Stimulated activated CD4-positive, alpha-beta T cell treated with anti-CD3 and anti-CD28 coated beads, Interleukin-15, amount 100 ng/mL, for 1 hour (primary cell): ENCODE data around the gene ARHGEF28.

Source experiments
- DNase-seq, 2 donors: peaks; one replicate each; pipeline ENCODE4 v3.0.0-alpha.2; 2020; ENCODE audit warnings: low read depth in 1 of 2, low spot score in 1 of 2

Gene ARHGEF28

DNA sequence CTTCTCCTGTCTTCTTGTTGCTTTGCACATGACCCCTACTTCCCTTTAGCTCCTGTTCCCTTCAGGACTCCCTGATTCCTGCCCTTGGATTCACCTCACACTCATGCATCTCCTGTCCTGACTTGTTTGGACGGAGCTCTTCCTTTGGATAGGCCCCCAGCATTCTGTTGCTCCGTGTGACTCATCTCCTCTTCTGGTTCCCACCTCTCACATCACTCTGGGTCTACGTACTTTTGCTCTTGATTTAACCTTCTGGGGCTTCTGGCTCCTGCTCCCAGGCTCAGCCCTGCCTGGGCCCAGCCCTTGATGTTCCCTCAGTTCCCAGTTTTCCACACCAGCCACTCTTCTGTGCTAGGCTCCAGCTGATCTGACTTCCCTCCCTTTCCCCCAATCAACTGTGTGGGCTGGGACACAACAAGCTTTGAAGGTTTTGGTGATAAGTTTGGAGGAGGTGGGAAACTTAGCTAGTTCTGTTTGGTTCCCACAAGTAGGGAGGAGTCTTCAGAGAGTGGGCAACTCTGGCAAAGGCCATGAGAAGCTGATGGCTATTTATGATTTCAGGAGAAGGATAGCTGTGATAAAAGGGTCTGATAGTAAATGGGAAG lies 331.5 kb downstream of the ARHGEF28 start:
- DNase-seq = no peak

DNA sequence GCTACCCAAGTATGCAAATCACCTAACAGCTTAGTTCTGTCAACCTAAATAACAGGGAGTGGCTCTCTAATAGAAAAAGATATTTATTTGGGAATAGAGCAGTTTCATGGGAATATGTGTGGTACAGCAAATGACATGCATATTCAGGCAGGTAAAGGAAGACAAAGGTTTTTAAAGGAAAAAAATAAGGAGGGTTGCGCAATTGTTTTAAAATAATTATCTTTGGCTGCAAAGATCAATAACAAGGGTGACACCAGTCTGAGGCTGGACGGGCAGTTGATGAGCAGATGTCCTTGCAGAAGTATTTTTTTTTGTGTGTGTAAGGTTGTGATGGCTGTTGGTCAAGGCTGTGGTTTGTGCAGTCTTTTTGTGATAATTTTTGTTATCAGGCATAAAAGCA lies 332.0 kb downstream of the ARHGEF28 start:
- DNase-seq = no peak

DNA sequence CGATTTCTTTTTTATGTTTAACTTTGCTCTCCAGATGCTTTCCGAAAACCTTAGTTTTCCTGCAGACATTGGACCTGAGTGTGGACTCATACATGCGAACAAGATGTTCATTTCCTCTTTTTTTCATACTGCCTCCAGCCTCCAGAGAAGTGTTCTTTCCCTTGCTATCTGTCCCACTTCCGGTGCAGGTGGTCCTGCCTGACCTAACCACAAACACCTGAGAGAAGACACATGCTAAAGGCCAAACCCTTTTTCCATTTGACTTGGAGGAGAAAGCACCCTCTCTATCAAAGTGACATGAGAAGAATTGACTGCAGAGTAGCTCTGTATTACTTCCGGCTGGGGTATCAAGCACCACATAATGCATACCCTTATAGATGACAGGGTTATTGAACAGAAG lies 334.0 kb downstream of the ARHGEF28 start:
- no peak for DNase-seq

DNA sequence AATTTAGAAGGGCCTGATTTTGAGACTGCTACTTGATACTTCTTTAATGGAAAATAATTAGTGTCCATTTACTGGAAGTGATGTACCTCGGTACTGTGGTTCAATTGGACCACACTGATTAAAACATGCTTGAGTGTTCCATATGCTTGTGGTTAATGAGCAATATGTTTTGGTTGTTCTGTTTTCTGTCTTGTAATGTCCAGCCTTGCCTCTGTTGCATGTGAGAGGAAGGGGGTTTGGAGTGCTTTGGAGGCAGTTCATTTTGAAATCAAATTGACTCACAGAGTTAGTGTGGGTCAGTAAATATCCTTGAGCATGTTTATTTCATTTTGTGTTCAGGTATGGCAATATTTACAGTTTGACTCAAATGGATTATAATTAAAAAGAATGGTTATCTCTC lies 334.4 kb downstream of the ARHGEF28 start:
- no peak for DNase-seq

DNA sequence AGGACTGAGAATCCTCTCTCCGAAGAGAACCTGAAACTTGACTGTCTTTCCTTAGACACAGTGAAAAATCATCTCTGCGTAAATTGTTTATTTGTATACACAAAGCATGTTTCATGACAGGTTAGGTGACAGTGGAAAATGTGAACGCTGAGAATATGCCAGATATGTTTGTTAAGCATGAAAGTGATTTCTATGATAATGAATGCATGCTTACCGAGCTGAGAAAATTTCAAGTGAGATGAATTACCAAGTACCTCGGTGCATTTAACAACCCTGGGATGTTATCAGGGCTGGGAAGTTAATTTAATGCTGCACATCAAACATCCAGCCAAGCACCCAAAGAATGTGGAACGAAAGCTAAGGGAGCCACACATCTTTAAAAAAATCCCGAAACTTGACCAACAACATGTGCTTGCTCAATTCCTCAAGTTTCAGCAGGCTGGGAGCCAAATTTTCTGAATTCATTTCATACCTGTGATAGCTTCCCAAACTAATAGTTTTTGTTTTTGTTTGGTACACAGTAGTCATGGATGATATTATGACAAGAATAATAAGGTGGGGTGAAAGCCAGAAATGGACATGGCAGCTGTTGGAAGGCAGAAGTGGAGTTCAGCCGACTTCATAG lies 336.9 kb downstream of the ARHGEF28 start:
- DNase-seq = no peak

DNA sequence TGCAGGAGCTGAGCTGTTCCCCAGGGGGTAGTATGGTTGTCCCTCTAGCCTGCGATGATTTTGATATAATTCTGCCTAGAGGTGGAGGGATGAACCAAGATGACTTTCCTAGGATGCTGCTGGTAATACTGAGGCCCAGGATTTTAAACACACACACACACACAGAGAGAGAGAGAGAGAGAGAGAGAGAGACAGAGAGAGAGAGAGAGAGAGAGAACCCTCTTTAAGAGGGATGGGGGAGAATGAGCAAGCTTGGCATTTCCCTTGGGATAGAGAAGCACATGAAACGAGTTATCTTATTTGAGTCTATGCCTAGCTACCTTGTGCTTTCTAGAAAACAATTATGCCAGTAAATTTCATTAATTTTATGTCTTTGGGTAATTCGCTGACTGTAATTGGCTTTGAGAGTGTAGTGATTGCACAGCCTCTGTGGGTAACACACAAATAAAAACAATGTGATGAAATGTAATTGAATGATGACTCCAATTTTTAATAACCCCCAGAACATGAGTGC lies 338.4 kb downstream of the ARHGEF28 start:
- DNase-seq = no peak

DNA sequence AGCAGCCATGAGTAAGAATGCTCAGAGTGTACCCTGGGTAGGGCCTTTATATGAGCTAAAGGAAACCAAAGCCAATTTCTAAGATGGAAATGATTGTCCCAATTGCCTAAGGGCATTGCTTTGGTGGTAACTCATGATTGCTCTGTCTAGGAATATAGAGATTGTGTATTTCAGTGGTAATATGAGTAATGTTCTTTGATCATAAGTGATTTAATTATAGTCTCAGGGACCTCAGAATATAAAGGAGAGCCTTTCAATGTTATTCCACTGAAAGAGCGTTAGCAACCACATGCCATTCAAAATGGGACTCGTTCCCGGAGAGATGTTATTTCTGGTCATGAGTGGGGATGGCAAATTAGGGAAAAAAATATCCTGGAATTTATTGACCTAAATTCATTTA lies 340.5 kb downstream of the ARHGEF28 start:
- DNase-seq = no peak

DNA sequence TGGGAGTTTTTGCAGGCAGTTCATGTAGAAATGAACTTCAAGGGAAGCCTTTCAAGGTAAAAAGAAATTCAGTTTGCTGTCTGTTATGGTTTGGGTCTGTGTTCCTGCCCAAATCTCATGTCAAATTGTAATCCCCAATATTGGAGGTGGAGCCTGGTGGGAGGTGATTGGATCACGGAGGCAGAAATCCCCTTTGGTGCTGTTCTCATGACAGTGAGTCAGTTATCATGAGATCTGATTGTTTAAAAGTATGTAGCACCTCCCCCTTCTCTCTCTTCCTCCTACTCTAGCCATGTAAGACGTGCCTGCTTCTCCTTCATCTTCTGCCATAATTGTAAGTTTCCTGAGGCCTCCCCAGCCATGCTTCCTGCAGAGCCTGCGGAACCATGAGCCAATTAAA lies 341.4 kb downstream of the ARHGEF28 start:
- no peak for DNase-seq

DNA sequence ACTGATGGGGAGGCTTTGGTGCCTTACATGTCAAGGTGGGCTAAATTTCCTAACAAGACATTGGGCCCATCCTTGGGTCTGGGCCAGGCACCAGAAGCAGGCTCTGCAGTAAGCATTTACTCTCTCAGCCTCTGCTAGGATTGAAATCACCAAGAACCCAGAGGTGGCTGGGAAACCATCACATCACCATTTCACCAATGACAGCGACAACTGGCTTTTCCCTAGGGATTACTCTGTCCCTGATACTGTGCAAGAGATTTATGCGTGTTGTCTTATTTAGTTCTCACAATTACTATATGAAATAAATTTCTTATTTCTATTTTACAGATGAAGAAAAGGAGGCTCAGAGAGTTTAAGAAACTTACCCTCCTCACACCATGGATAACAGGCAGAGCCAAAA lies 342.2 kb downstream of the ARHGEF28 start:
- DNase-seq = no peak

DNA sequence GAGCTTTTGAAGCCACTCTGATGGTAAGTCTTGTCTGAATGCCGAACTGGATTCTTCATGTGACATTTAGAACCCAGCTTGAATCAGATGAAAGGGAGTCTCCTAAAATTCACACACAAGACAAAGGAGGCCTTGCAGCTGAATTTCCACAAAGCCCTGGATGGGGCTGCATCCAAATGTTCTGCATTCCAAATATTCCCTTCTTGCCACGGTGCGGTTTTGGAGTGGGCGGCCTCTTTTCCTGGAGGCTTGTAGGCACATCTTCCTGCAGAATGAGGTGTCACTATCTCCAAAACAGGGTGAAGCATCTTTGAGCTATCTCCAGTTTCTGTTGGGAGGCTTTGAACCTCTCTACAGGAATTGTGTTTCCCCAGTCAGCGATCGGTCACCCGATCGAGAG lies 342.7 kb downstream of the ARHGEF28 start:
- DNase-seq = no peak

DNA sequence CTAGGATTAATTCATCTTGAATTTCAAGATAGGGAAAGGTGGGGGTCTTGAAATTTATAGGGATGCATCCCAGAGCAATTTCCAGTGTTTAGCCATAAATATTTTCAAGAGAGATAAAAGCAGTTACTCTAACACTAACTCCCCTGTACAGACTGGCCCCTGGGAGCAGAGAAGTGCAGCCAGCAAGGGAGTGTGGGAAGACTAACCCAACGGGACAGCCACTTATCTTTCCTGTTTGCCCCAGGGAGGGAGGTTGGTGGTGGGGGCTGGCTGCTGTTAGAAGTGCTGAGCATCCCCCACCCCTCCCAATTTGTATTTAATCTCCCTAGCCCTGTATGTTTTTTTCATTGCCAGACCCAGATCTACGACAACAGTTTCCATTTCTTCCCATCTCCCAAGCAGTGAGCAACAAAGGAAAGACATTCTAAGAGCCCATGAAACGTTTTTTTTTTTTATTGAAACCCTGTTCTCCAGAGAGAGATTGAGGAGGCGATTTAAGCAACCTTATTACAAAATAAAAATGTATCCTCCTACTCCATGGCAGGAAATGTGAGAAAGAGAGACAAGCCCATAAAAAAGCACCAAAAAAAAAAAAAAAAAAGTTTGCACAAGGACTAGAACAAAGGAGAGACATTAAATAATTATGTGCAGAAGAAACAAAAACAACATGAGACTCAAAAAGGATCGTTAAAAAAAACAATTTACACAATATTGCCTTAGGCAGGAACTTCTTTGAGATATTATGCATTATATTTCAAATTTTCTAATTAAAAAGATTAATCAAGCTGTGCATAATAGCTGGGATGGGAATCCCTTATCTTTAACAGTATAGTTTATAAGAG lies 343.4 kb downstream of the ARHGEF28 start:
- no peak for DNase-seq

DNA sequence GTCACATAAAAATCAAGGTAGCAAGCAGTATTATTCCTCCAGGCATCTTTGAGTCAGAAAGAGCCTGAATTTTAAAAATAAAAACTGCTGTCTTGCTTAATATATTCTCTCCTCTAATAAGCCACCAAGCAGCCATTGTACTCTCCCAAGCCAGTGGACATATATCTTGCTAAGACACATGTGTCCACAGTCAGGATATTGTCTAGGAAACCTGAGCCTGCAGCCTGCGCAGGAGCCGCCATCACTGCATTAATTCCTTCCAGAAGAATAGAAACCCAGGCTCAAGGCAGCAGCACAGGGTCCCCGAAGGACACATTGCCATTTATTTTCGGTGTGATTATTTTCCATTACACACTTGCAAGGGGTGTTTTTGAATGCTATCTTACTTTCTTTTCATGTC lies 345.3 kb downstream of the ARHGEF28 start:
- no peak for DNase-seq

DNA sequence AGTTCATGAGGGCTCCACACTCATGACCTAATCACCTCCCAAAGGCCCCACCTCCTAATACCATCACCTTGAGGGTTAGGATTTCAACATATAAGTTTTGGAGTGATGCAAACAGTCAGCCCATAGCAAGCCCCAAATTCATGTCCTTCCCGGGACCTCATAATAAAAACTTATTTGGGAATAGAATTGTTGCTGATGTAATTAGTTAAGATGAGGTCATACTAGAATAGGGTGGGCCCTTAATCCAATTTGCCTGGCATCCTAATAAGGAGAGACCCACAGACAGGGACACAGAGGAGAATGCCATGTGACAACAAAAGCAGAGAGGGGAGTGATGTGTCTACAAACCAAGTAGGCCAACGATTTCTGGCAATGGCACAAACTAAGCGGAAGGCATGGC lies 347.1 kb downstream of the ARHGEF28 start:
- DNase-seq = no peak

DNA sequence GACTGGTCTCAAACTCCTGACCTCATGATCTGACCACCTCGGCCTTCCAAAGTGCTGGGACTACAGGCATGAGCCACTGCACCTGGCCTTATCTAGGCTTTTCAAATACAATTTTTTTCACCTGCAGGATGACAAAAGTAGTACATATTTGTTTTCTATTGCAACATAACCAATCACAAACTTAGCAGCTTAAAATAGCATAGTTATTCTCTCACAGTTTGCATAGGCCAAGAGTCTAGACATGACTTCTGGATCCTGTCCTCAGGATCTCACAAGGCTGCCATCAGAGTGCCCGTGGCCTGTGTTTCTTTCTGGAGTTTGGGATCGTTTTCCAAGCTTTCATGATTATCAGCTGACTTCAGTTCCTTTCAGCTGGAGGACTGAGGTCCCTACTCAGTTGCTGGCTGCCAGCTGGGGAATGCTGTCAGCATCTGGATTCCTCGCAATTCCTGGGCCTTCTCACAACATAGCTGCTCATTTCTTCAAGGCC lies 348.9 kb downstream of the ARHGEF28 start:
- DNase-seq = no peak

DNA sequence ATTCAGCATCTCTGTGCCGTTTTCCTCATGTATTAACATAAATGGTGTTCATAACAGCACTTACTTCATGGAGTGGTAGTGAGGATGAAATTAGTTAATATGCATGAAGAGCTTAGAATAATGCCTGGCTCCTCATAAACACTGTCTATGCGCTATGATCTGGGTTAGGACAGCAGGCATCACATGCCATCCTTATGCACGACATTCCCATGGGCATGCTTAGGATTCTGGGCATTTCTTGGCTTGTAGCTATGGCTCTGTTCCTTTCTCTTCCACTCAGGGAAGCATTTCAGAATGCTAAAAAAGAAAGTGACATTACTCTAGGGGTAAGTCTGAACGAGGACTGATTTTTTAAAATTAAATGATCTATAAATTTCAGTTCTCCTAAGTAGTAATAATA lies 349.8 kb downstream of the ARHGEF28 start:
- DNase-seq = no peak

DNA sequence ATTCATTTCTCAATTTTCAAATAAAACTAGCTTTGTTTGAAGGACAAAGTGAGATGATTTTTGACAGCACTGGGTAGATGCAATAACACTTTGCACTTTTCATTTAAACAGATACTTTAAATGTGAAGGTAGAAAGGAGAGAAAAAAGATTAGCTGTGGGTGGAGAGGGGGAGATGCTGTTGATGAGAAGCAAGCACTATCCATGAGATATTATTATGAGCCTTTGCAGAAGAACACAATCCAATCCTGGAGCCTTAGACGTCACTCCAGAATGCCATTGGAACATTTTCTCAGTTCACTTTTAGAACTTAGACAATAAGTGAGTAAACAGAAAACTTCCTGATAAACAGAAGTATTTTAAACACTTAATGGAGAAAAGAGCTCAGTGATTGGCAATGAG lies 351.1 kb downstream of the ARHGEF28 start:
- no peak for DNase-seq

DNA sequence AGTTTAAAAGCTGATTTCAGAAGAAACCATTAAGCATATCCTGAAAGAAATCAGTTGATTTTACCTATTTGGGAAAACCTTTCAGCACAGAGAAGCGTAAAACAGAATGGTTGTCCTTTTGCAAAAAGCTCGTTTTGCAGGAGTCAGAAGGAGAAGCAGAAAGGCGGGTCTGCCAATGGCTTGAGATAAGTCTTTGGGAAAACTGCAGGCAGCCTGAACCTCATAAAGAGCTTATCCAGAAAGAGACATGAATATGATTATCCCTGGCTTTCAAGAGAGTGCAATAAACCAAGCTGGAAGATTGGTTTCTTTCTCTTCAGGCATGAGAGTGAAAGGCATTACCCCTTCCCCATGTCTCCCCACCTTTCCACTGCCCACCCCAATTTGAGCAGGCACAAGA lies 353.3 kb downstream of the ARHGEF28 start:
- DNase-seq = no peak

DNA sequence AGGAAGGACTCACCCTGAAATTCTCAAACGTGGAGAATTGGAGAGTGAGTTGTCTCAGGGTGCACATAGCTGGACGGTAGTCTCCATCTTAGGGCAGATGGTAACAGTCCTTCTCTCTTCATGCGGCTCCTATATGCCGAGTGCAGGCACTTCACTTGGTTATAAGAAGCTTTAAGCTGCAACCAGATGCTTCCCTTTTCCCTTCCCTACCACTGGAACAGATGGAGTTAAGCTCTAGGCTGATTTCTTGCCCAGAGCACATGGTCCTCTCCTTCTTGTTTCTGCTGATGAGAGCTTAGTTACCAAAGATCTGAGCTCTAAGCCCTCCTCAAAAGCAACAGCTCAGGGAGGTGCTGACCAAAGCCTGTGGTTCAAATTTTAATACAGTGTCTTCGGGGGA lies 355.7 kb downstream of the ARHGEF28 start:
- no peak for DNase-seq

DNA sequence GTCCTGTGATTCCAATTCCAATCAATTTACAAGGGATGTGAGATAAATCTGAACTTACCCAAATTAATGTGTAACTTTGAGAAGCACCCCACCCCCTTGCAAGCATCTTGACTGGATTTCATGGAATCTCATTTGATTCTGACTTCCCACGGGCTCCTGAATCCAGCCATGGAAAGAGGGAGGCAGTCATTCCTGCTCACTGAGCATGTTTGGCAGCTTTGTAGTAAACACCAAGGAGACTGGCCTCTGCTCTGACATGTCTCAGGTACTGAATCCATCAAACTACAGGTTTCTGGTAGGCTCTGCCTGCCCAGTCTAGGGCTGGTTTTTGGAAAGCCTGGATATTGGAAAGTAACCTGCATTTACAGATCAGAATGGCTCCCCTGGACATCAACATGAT lies 357.6 kb downstream of the ARHGEF28 start:
- no peak for DNase-seq

DNA sequence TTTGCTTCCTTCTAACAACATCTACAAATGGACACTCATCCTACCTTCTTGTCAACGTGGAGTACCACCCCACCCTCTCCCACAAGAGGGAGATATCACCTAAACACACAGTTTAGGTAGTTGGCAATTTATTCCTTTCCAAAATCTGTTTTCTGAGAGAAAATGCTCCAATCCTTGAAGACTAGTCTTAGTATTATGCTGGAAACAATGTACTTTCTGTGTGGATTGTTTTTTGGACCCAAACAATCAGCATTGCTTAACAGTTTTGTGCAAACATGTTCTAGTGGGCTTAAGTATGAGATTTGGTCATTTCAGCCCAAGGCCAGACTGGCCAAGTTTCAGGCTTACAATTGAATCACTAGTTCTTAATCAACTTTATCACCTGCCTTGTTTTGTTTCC lies 359.1 kb downstream of the ARHGEF28 start:
- no peak for DNase-seq

DNA sequence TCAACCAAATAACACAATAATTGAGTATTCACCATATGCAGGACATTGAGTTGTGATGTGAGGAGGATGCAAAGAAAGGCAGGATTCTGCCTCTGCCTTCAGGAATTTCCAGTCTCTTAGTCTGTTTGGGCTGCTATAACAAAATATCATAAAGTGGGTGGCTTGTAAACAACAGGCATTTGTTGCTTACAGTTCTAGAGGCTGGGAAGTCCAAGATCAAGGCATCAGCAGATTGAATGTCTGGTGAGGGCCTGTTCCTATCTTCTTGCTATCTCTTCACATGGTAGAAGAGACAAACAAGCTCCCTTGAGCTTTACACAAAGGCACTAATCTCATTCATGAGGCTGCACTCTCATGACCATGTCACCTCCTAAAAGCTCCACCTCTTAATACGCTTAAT lies 360.7 kb downstream of the ARHGEF28 start:
- no peak for DNase-seq

DNA sequence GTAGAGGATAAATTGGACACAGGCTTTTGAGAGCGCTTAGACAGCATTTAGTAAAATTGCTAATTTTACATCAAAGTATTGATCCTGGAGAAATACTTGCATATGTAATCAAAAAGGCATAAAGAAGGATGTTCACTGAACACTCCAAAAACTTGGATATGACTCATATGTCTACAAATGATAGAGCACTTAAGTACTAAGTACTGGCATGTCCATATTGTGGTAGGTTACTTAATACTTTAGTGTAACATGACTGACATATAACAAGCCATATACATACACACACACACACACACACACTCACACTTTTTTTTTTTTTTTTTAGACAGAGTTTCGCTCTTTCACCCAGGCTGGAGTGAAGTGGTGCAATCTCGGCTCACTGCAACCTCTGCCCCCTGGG lies 361.9 kb downstream of the ARHGEF28 start:
- DNase-seq = no peak
